DOHH2 (cell line): ENCODE measurements around the gene IFT88.

Source experiments
- H3F3A ChIP-seq: fragments of 200-600 bp; sonication (generic), shearing (Covaris generic); 2 replicates; pipeline ENCODE4 v1.6.0; 2016; ENCODE audit warnings: antibody characterized with exemption, mild to moderate bottlenecking; ENCODE audit not compliant: control insufficient read depth, insufficient read depth
- H3K27ac ChIP-seq: fragments of 200-600 bp; sonication (generic); 2 replicates; pipeline ENCODE4 v1.5.1; 2014; ENCODE audit warnings: low read depth, mild to moderate bottlenecking, low read length, moderate library complexity
- H3K27me3 ChIP-seq: fragments of 200-600 bp; sonication (generic); 2 replicates; pipeline ENCODE4 v1.6.1; 2014; ENCODE audit warnings: mild to moderate bottlenecking, low read length, mixed read lengths; ENCODE audit not compliant: control insufficient read depth
- H3K36me3 ChIP-seq: fragments of 200-600 bp; sonication (generic); 2 replicates; pipeline ENCODE4 v1.6.1; 2014; ENCODE audit warnings: mild to moderate bottlenecking, low read length, moderate library complexity, mixed read lengths; ENCODE audit not compliant: control insufficient read depth
- H3K4me1 ChIP-seq: fragments of 200-600 bp; sonication (generic); 2 replicates; pipeline ENCODE4 v1.6.1; 2014; ENCODE audit warnings: mild to moderate bottlenecking, low read length, mixed read lengths; ENCODE audit not compliant: control insufficient read depth
- H3K4me2 ChIP-seq: fragments of 200-600 bp; sonication (generic); 2 replicates; pipeline ENCODE4 v1.6.0; 2014; ENCODE audit warnings: mild to moderate bottlenecking, low read length, moderate library complexity
- H3K4me3 ChIP-seq: fragments of 200-600 bp; sonication (generic); 2 replicates; pipeline ENCODE4 v1.5.1; 2014; ENCODE audit warnings: mild to moderate bottlenecking, low read length, mixed read lengths
- H3K79me2 ChIP-seq: fragments of 200-600 bp; sonication (generic); 2 replicates; pipeline ENCODE4 v1.6.1; 2014; ENCODE audit warnings: mild to moderate bottlenecking, low read length, mixed read lengths; ENCODE audit not compliant: control insufficient read depth
- H3K9me2 ChIP-seq: fragments of 200-600 bp; sonication (generic); replicated peaks from 2 replicates; pipeline ENCODE4 v1.6.1; 2014; ENCODE audit warnings: mild to moderate bottlenecking, low read length, mixed read lengths; ENCODE audit not compliant: control insufficient read depth
- H3K9me3 ChIP-seq: fragments of 200-600 bp; sonication (generic); 2 replicates; pipeline ENCODE4 v1.6.1; 2014; ENCODE audit warnings: antibody characterized with exemption, low read length, mixed read lengths; ENCODE audit not compliant: control insufficient read depth, insufficient read depth
- H4K20me1 ChIP-seq: fragments of 200-600 bp; sonication (generic); 2 replicates; pipeline ENCODE4 v1.6.0; 2014; ENCODE audit warnings: low read depth, mild to moderate bottlenecking, antibody characterized with exemption, low read length, moderate library complexity; ENCODE audit not compliant: control insufficient read depth, insufficient read depth
- EZH2phosphoT487 ChIP-seq: fragments of 200-600 bp; sonication (generic); IDR thresholded peaks from 2 replicates; pipeline ENCODE4 v1.6.1; 2017; ENCODE audit warnings: borderline replicate concordance, mild to moderate bottlenecking, antibody characterized with exemption, low read length, moderate library complexity, mixed read lengths
- TF ChIP-seq, protein P1 (sequence below): fragments of 200-600 bp; sonication (generic); IDR thresholded peaks from one replicate; pipeline ENCODE4 v1.5.1; 2014; ENCODE audit warnings: antibody characterized with exemption, mild to moderate bottlenecking, low read depth, low read length; ENCODE audit not compliant: poor library complexity, severe bottlenecking

Gene IFT88

DNA sequence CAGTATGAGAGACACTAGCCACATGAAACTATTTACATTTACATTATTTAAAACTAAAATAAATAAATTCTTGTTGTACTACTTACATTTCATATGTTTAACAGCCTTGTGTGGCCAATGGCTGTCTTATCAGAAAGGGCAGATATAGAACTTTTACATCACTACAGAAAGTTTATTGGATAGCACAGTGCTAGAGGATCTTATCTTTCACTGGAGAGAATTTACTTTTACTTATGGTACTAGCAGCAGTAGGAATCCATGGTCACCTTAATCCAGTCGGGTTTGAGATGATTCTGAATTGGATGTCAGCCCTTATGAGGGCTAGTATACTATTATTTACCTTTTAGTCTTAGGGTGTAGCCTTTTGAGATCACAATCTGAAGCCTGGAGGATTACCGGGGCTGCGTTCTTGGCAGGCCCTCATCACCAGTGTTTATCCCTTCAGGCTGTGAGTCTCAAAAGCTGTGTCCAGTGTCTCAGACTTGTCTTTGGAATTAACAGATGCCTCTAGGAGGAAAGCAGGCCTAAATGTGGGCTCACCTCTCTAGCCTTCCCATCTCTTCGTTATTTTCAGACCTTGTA, 21.7 kb downstream of the IFT88 start:
- no peaks in the 10 kb centered on the region for H3F3A ChIP-seq
- peaks cover 8% of the 10 kb centered on the region; the same call in 1 of the 2 replicates for H3K9me3 ChIP-seq
- peaks cover 12% of the 10 kb centered on the region for H3K36me3 ChIP-seq
- TF ChIP-seq, protein P1, sequence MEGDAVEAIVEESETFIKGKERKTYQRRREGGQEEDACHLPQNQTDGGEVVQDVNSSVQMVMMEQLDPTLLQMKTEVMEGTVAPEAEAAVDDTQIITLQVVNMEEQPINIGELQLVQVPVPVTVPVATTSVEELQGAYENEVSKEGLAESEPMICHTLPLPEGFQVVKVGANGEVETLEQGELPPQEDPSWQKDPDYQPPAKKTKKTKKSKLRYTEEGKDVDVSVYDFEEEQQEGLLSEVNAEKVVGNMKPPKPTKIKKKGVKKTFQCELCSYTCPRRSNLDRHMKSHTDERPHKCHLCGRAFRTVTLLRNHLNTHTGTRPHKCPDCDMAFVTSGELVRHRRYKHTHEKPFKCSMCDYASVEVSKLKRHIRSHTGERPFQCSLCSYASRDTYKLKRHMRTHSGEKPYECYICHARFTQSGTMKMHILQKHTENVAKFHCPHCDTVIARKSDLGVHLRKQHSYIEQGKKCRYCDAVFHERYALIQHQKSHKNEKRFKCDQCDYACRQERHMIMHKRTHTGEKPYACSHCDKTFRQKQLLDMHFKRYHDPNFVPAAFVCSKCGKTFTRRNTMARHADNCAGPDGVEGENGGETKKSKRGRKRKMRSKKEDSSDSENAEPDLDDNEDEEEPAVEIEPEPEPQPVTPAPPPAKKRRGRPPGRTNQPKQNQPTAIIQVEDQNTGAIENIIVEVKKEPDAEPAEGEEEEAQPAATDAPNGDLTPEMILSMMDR, result no peak
- no peak for TF ChIP-seq EZH2phosphoT487
- H3K27me3 ChIP-seq, result no peaks in the 10 kb centered on the region
- H3K9me2 ChIP-seq, result no peaks in the 10 kb centered on the region
- H4K20me1 ChIP-seq, result no peaks in the 10 kb centered on the region
- H3K4me3 ChIP-seq, result no peak overlapping the region
- H3K27ac ChIP-seq, result no peak overlapping the region
- H3K4me2 ChIP-seq, result no peak overlapping the region
- H3K79me2 ChIP-seq, result no peaks in the 10 kb centered on the region
- no peaks in the 10 kb centered on the region for H3K4me1 ChIP-seq

DNA sequence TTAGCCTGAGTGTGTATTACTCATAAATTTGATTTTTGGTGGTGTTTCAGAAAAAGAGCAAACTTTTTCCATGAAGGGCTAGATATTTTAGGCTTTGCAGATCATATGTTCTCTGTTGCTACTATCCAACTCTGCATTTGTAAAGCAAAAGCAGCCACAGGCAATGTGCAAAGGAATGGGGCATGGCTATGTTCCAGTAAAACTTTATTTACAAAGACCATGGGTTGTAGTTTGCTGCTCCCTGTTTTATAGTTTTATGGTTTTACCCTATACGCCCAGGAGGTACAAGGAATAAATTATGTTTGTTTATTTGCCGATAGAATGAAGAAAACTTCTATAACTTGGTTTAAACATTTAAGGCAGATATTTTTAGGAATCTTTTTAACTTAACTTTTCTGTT, 23.6 kb downstream of the IFT88 start:
- Histone ChIP-seq H3K4me2 (no peak overlapping the region), H3K4me3 (no peak overlapping the region), H3K9me3 (no peaks in the 10 kb centered on the region), H3K27me3 (no peaks in the 10 kb centered on the region), H3K79me2 (no peaks in the 10 kb centered on the region), H3K36me3 (no peaks in the 10 kb centered on the region), H3F3A (no peaks in the 10 kb centered on the region), H3K9me2 (no peaks in the 10 kb centered on the region), H4K20me1 (no peaks in the 10 kb centered on the region), H3K4me1 (no peaks in the 10 kb centered on the region), H3K27ac (no peak overlapping the region)
- TF ChIP-seq EZH2phosphoT487, result no peak
- TF ChIP-seq, protein P1, result no peak

DNA sequence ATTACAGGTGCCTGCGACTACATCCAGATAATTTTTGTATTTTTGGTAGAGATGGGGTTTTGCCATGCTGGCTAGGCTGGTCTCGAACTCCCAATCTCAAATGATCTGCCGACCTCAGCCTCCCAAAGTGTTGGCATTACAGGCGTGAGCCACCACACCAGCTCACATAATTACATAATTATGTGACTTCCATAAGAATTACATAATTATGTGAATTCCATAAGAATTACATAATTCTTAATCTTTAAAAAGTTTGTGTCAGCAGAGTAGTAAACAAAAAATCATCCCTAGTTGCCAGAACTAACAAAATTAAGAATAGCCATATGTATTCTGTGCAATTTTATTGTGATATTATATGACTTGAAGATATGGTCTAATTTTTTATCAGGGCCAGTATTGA, 25.6 kb downstream of the IFT88 start:
- H3K36me3 ChIP-seq, result no peaks in the 10 kb centered on the region
- no peaks in the 10 kb centered on the region for H4K20me1 ChIP-seq
- H3K9me2 ChIP-seq, result no peaks in the 10 kb centered on the region
- TF ChIP-seq EZH2phosphoT487, result no peak
- TF ChIP-seq, protein P1, result no peak
- H3K27ac ChIP-seq, result no peak overlapping the region
- no peaks in the 10 kb centered on the region for H3K9me3 ChIP-seq
- H3K79me2 ChIP-seq, result no peaks in the 10 kb centered on the region
- H3K4me2 ChIP-seq, result no peak overlapping the region
- no peaks in the 10 kb centered on the region for H3F3A ChIP-seq
- H3K4me1 ChIP-seq, result no peaks in the 10 kb centered on the region
- no peaks in the 10 kb centered on the region for H3K27me3 ChIP-seq
- H3K4me3 ChIP-seq, result no peak overlapping the region

DNA sequence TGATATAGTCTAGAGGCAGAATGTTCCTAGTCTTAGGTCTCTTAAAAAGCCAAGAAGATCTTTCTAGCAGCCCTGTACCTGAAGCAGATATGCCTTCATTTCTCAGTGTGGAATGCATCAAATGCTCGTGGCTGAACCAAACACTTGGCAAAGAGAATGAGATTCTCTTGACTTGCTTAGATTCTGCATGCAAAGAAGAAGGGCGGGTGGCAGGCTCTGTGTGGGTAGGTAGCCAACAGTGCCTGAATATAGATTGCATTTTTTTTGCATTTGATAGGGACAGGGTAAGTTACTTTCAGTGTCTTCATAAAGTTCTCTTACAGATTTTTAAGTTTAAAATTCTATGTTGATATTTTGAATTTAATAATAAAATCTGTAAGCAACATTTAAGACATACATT, 27.3 kb downstream of the IFT88 start:
- Histone ChIP-seq H3K36me3 (no peaks in the 10 kb centered on the region), H3K4me1 (no peaks in the 10 kb centered on the region), H3K4me2 (no peak overlapping the region), H3K9me3 (no peaks in the 10 kb centered on the region), H3F3A (no peaks in the 10 kb centered on the region), H3K27me3 (no peaks in the 10 kb centered on the region), H3K4me3 (no peak overlapping the region), H3K79me2 (no peaks in the 10 kb centered on the region), H4K20me1 (no peaks in the 10 kb centered on the region), H3K9me2 (no peaks in the 10 kb centered on the region), H3K27ac (no peak overlapping the region)
- TF ChIP-seq, protein P1, result no peak
- no peak for TF ChIP-seq EZH2phosphoT487
